Suppressor macrophage treated with lipopolysaccharide for 1 hour (primary cell): ENCODE results near the gene MUSTN1.

Experiments used
- DNase-seq, 3 donors: peaks; one replicate each; pipeline ENCODE4 v3.0.0-alpha.2; 2020 to 2022

The MUSTN1 gene

GRCh38 chr3:52831500-52832301, 3.1 kb downstream of the MUSTN1 start:
- peak; percentile 55 to 64 (median 63) for DNase-seq

DNA sequence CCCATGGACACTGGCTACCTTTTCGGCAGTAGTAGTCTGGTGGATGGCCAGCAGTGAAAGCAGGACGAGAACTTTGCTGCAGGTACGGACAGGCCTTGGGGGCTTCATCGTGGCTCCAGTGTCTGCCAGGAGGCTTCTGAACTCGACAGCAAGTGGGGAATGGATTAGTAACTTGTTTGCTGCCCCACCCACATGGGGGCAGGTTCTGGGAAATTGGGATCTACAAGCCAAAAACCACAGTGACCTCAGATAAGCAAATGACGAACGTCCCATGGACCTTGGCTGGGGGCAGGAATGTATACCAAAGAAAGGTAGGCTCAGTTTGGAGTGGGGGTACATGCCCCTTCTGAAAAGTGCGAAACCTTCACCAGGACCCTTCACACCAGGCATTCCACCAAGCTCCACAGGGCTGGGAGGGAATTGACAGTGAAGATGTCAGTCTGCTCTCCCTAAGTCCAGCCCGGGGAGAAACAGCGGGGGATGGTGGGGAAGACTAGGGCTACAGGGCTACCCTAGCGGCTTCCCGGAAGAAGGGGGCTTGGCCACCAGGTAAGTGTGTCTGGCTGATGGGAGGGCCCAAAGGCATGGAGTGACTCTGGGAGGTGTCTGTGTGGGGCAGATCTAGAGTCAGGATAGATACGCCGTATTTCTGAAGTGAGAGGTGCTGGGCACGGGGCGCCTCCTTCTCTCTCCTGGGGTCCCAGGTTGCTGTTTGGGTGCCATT, 4.1 kb downstream of the MUSTN1 start, which contains the start of gene ITIH4:
Gene ITIH4 (minus strand): TSS at position 138 of the 724 bp plus-strand sequence. CDS start 30 bp downstream, at position 108.
- no peak for DNase-seq

DNA sequence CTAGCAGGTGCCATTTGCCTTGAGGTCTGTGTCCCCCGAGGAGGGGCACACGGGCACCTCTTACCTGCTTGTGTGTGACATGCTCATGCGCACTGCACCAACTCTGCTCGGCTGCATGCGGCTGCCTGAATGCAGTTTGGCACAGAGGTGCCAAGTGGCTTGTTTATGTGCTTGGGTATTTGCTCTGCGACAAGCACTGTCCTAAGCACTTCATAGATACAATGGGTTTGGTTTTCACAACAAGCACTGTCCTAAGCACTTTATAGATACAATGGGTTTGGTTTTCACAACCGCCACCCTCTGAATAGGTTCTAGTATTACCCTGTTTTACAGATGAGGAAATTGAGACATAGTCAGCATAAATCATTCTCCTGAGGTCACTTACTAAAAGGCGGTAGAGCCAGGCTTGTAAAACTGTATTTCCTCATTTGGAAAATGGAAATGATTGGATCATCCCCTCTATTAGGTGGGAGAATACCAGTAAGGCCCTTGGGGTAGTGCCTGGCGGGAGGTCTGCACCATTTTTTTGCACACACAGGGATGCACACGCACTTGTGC, 4.8 kb downstream of the MUSTN1 start:
- DNase-seq = peak in 1 of 3 donors; percentile 44

- no peak for DNase-seq
Observed at GRCh38 chr3:52829482-52829881, 5.3 kb downstream of the MUSTN1 start.

GRCh38 chr3:52827866-52828376, 6.9 kb downstream of the MUSTN1 start:
- no peak for DNase-seq

- DNase-seq = peak; percentile 28 to 53 (median 28)
Observed at GRCh38 chr3:52827441-52827840, 7.4 kb downstream of the MUSTN1 start.

- DNase-seq = no peak
Observed at GRCh38 chr3:52824037-52824436, 10.8 kb downstream of the MUSTN1 start.

DNA sequence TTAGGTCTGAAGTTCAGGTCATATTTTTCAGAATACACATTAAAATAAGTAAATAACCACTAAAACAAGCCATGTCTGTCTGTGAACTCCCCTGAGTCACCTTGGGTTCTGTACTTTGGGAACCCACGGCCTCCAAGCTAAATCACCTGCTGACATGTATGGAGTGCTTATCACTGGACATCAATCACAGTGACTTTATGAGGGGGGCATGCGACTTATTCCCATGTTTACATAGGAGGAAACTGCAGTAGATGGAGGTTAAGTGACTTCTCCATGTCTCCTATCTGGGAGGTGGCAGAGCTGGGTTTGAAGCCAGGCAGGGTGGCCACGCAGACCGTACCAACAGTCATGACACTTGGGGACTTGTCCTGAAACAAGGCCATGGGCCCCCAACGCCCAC, 12.5 kb downstream of the MUSTN1 start:
- DNase-seq = no peak

DNA sequence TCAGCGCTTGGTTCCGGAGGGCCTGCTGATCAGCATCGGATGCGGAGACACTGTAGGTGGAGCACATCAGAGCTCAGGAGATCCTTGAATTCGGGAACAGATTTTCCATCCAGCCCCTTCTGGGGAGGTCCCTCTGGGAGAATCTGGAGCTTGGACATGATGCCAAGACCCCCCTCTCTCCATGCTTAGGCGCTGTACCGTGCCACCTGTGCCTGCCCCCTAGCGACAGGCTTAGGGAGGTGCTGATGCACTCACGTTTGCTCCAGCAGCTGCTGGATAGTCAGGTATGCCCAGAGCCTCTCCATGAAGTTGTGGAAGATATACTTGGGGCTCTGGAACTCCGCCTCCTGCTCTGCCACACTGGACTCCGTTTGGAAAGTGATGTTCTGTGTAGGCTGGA, 14.1 kb downstream of the MUSTN1 start:
- peak in 2 of 3 donors; percentile 26 to 44 for DNase-seq

DNA sequence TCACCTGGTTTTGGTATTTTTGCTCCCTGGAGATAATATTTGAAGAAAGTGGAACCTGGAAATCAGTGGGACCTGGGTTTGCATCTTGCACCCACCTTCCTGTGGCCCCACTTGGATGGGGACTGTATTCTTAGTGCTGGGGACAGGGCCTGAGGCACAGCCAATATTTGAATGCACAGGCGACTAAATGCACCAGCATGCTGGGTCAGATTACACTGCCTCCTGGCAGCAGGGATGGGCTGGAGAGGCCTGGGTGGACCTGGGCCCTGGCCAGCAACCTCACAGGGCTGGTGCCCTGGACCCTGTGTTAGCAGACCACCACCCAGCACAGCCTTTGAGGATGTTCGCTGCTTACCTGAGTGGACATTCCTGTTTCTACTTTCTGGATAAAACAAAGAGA, 14.9 kb downstream of the MUSTN1 start:
- DNase-seq = no peak

DNA sequence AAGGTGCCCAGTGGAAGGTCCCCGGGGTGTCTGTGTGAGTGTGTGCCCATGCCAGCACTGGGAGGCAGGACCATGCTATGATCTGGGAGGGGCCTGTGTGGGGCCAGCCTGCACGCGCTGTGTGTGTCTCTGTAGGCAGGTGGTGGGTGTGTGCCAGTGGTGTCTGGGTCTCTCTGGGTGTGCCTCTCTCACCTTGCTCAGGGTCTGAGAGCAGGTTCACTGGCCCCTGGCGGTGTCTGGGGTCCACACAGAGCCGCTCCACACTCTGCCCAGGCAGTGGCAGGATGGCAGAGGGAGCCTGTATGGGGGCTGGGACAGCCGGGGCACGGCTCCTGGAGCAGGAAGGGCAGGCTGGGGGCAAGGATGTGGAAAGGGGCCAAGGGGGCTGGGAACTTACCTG, 17.0 kb downstream of the MUSTN1 start:
- DNase-seq = no peak

DNA sequence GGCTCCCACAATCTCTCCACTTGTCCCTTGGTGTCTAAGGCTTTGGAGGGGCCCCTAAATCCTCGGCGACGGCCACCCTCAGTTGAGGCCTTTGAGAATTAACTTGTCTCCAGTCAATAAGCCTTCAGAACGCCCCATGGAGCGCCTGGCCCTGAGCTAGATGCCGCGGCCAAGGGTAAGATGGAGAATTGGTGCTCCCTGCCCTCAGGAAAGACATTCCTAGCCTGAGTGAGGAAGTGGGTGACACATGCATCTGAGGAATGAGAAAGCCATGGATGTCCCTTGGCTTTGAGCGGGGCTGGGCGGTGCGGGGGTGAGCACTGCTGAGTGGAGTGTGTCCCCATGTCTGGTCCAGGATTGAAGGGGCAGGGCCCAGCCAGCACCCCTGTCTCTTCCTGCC, 17.6 kb downstream of the MUSTN1 start:
- DNase-seq = no peak

GRCh38 chr3:52816654-52817053, 18.2 kb downstream of the MUSTN1 start:
- DNase-seq = no peak

GRCh38 chr3:52816199-52816598, 18.6 kb downstream of the MUSTN1 start:
- no peak for DNase-seq

DNA sequence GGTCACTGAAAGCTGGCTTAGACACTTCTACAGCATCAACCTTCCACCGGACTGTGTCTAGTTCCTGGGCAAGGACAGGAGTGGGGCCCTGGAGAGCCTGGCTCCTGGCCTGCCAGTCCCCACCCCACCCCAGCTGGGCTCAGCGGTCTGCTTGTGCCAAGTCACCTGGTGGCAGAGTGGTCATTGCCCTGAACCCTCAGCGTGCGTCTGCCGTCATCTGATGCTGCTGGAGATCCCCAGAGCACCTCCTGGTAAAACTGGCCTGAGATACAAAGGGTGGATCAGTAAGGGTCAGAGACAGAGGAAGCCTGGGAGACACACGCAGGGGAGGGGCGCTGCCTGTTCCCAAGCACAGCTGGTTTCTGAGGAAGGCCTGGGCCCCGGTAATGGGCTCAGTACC, 21.0 kb downstream of the MUSTN1 start:
- no peak for DNase-seq

- DNase-seq = no peak
Observed at GRCh38 chr3:52811452-52812011, 23.3 kb downstream of the MUSTN1 start.

- DNase-seq = no peak
Observed at GRCh38 chr3:52810923-52811322, 23.9 kb downstream of the MUSTN1 start.

DNA sequence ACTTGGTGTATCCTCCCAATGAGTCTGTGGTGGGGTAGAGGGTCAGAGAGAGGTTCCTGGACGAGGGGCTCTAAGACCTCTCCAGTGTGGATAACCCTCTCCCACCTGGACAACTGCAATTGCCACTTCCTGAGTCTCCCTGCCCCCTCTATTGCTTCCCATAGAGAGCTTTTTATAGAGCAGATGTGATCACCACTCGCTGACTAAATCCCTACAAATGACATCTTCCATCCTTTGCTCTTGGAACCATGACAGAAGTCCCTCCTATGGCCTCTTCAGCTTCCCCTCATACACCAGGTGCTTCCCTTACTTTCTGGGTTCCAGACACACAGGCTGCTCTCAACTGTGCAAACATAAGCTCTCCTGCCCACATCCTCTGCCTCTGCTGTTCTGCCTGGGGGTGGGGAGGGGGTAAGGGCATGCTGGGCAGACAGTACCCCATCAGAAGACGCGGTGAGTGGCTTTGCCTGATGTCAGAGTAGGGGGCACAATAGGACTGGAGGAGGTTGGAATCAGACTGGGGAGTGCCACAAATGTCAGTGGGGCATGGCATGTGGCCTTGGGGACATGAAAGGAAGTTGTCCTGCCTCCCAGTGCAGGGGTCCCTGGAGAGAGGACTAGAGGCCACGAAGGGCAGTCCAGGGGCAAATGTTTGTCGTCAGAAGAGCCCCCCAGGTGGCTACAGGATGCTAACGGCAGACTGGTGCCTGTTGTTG, 25.0 kb downstream of the MUSTN1 start:
- DNase-seq = no peak

DNA sequence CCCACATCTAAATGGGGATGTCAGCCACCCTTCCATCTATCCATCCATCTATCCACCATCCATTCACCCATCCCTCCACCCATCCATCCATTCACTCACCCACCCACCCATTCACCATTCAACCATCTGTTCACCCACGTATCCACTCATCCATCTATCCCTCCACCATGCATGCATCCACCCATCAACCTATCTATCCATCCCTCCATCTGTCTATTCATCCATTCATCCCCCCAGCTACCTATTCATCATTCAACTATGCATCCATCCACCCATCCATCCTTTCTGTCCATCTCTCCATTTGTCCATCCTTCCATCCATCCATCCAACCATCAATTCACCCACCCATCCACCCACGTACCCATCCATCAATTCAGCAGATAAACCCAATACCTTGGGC, 25.7 kb downstream of the MUSTN1 start:
- no peak for DNase-seq

DNA sequence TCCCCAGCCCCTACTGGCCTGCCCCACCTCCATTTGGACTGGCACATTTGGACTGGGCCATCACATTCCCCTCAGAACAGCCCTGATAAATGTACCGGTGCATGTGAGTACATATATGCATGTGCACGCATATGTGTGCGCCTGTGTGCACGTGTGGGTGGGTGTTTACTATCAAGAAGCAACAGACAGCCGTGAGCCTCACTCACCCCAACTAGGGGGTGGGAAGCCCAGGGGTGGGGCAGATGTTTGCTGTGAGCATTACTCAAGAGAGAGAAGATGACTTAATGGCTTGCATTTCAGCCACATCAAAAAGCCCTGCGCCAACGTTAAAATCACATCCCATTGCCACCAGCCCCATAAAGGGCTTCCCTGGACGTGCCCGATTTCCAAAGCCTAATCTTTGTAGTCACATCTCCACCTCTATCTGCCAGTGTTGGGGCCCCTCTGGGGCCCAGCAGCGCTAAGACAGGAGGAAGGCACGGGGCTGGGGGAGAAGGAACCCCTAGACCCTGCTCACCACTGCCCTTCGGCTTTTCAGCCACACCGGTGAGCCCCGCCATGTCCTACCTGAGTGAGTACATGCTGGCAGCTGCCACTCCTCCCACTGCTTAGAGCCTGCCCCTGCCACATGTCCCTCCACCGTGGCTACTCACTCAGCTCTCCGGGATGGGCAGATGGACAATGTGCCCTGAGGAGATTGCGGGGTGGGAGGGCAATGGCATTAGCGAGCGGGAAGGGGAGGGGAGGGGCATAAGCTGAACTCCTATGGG, 29.4 kb downstream of the MUSTN1 start:
- DNase-seq = no peak

DNA sequence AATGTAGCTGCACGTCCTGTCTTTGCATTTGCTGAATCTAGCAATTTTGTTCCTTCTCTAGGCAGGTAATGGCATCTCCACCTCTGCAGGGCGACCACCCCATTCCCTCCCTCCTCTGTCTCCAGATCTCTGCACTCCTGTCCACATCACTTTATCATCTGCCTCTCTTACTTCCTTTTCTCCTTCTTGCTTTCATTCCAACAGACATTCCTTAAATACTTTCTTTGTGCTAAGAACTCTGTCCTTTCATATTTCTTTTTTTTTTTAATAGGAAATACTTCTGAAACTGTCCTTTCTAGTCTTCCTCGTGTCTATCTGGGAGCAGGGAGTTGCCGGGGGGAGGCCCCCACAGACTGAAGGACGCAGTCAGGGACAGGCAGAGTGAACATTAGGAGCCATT, 33.0 kb downstream of the MUSTN1 start:
- DNase-seq = no peak

DNA sequence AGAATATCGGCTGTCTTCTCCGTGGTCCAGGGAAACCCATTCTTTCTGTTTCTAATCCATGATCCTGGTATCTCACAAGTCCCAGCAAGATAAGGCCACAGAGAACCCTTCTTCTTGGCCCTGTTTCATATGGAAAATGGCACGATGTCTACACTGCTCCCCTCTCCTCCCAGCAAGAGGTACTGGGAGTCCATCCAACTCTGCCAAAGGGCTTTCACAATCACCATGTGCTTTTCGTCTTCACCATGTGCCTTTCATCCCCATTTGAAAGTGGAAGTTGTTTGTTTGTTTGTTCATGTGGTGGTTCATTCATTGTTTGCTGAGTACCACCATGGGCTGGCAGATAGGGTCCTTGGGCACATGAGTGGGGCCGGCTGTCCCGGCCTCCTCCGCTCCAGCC, 34.7 kb downstream of the MUSTN1 start:
- no peak for DNase-seq
